ENCODE data around the gene GALK2. TPM values are rescaled to one million over a fixed set of nuclear protein-coding genes. Genes with fewer than 3 reads are reported as not detected.

Gene GALK2
- polyA plus RNA-seq, 4 donors: 26.2 to 55.5 (median 33.7) TPM

DNA sequence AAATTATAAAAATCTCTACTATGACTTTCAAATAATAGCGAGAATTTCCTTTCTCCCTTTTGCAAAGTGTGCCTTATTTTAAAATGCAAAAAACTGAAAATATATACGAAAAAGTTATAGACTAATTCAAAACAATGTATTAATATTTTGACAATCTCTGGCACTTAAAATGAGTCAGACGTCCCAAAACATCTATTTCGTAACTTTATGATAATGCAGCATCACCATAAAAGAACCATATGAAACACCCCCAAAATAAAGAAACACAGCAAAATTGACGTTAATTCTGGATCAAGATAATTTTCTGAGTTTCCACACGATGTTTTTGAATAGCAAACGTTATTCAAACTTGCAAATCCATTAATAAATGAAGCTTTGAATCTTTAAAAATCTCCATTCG, 15.7 kb upstream of the GALK2 start:
- DNase-seq: no peak
- Histone ChIP-seq H3K4me1 (ENCODE audit: control insufficient read depth in 3 of 3, insufficient read depth in 2 of 3, low read depth in 1 of 3, low read length in 2 of 3) (no peaks in the 10 kb centered on the region), H3K36me3 (ENCODE audit: control insufficient read depth in 3 of 3, insufficient read depth in 2 of 3, low read depth in 1 of 3, low read length in 3 of 3) (no peaks in the 10 kb centered on the region), H3K27me3 (ENCODE audit: control insufficient read depth in 3 of 3, insufficient read depth in 3 of 3, low read length in 3 of 3) (no peaks in the 10 kb centered on the region), H3K9me3 (ENCODE audit: control insufficient read depth in 2 of 2, insufficient read depth in 1 of 2, low read depth in 1 of 2, low read length in 1 of 2) (no peaks in the 10 kb centered on the region), H3K4me3 (ENCODE audit: low read depth in 1 of 3, low read length in 3 of 3) (peak overlapping the region in 2 of 3 donors; percentile 82 to 95), H3K27ac (ENCODE audit: low read depth in 1 of 3, low read length in 2 of 3) (peak overlapping the region in 1 of 3 donors; percentile 88)
- FAIRE-seq: no peak
- 8 to 16% (median 11%) methylated on average over 8 of the region's 8 CpGs for WGBS, 3 donors

DNA sequence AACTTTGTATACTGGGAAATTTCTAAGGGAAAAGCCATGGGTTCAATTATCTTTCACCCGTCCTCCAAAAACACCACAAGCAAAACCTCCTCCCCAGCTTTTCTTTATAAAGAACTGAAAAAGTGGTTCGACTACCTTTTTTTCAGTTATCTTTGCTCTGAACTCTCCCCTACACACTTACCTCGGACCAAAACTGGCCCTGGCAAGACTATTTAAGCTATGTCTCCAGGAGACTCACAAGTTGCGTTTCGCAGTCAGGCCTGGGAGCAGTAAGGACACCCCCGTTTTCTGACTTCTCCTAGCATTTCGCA, 15.3 kb upstream of the GALK2 start:
- no peaks in the 10 kb centered on the region for H3K4me1 ChIP-seq (ENCODE audit: control insufficient read depth in 3 of 3, insufficient read depth in 2 of 3, low read depth in 1 of 3, low read length in 2 of 3)
- no peaks in the 10 kb centered on the region for H3K27me3 ChIP-seq (ENCODE audit: control insufficient read depth in 3 of 3, insufficient read depth in 3 of 3, low read length in 3 of 3)
- 0 to 1% (median 0%) methylated on average over 7 of the region's 7 CpGs for WGBS, 3 donors
- peak overlapping the region; percentile 82 to 95 (median 86) for H3K4me3 ChIP-seq (ENCODE audit: low read depth in 1 of 3, low read length in 3 of 3)
- no peaks in the 10 kb centered on the region for H3K9me3 ChIP-seq (ENCODE audit: control insufficient read depth in 2 of 2, insufficient read depth in 1 of 2, low read depth in 1 of 2, low read length in 1 of 2)
- FAIRE-seq (no peak), DNase-seq (peak in 1 of 2 donors; percentile 3)
- no peaks in the 10 kb centered on the region for H3K36me3 ChIP-seq (ENCODE audit: control insufficient read depth in 3 of 3, insufficient read depth in 2 of 3, low read depth in 1 of 3, low read length in 3 of 3)
- H3K27ac ChIP-seq (ENCODE audit: low read depth in 1 of 3, low read length in 2 of 3): peak overlapping the region; percentile 75 to 88 (median 87)

DNA sequence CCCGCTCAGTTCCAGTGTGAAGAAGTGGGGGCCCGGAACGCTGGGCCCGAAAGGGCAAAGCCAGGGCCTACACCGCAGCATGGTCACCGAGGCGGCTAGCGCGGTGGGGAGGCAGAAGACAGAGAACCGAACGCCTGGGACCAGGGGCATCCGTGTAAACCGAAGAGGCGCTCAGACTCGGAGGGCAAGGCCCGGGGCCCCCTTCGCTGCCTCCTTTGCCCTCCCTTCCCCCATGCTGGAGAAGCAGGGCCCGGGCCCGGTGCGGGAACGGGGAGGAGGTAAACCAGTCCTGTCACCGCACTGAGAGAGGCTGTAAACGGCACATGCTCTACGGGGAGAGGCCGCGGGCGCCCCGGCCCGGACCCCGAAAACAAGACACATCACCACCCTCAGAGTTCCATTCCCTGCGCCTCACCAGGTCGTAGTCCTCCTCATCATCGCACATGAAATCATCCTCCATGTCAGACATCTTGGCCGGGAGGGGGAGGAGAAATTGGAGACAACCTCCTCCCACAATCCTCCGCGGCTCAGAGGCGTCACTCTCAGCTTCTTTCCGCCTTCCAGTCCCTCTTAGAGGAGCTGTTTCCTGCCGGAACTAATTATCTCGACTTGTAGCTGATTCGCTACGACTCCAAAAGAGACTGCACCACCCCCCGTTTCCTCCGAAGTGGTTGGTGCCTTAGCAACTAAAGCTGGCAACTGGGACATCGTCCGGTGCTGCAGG, 14.8 kb upstream of the GALK2 start, which contains the start of gene COPS2:
Gene COPS2 (minus strand): TSS at position 490 of the 724 bp plus-strand sequence. CDS start 21 bp downstream, at position 469.
- DNase-seq (peak; percentile 98 to 99), FAIRE-seq (no peak)
- H3K27me3 ChIP-seq (ENCODE audit: control insufficient read depth in 3 of 3, insufficient read depth in 3 of 3, low read length in 3 of 3): no peaks in the 10 kb centered on the region
- peak within 1 kb of the TSS; percentile 82 to 95 (median 86) for H3K4me3 ChIP-seq (ENCODE audit: low read depth in 1 of 3, low read length in 3 of 3)
- H3K9me3 ChIP-seq (ENCODE audit: control insufficient read depth in 2 of 2, insufficient read depth in 1 of 2, low read depth in 1 of 2, low read length in 1 of 2): no peaks in the 10 kb centered on the region
- H3K4me1 ChIP-seq (ENCODE audit: control insufficient read depth in 3 of 3, insufficient read depth in 2 of 3, low read depth in 1 of 3, low read length in 2 of 3): no peaks in the 10 kb centered on the region
- 0% methylated on average over 46 of the region's 46 CpGs for WGBS, 3 donors
- H3K27ac ChIP-seq (ENCODE audit: low read depth in 1 of 3, low read length in 2 of 3): peak within 1 kb of the TSS; percentile 81 to 88 (median 87)
- no peaks in the 10 kb centered on the region for H3K36me3 ChIP-seq (ENCODE audit: control insufficient read depth in 3 of 3, insufficient read depth in 2 of 3, low read depth in 1 of 3, low read length in 3 of 3)

DNA sequence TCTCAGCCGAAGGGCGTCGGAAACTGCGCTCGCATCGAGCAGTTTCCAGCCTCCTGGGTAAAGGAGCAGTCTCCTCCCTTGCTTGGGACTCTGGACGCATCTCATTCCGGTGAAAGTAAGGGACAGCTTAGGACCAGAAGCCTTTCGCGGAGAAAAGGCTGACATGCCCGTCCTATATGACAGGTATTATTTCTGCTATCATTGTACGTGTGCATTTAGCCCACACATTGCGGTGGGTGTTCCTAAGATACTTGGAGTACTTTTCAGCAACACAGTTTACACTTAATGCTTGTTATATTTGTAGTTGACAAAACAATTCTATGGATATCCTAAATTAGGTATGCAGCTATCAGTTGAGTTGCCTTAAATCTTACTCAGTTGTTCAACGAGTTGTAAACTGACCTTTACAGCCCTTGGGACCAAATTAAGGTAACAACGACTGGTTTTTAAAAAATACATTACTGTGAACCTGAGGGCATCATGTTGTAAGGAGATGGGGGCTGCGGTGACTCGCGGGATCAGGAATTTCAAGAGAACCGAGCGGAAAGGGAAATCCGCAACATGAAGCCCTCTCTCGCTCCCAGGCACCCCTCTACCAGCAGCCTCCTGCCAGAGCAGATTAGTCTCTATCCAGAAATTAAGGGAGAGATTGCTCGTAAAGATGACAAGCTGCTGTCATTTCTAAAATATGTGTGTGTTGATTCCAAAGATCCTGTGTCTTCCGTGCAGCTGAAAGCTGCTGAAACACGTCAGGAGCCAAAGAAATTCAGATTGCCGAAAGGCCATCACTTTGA, 14.0 kb upstream of the GALK2 start:
- H3K27ac ChIP-seq (ENCODE audit: low read depth in 1 of 3, low read length in 2 of 3): peak overlapping the region; percentile 81
- DNase-seq (peak in 1 of 2 donors; percentile 26), FAIRE-seq (no peak)
- H3K4me3 ChIP-seq (ENCODE audit: low read depth in 1 of 3, low read length in 3 of 3): peak overlapping the region; percentile 42 to 95 (median 82)
- H3K4me1 ChIP-seq (ENCODE audit: control insufficient read depth in 3 of 3, insufficient read depth in 2 of 3, low read depth in 1 of 3, low read length in 2 of 3): no peaks in the 10 kb centered on the region
- 0 to 1% (median 1%) methylated on average over 26 of the region's 26 CpGs for WGBS, 3 donors
- no peaks in the 10 kb centered on the region for H3K36me3 ChIP-seq (ENCODE audit: control insufficient read depth in 3 of 3, insufficient read depth in 2 of 3, low read depth in 1 of 3, low read length in 3 of 3)
- H3K27me3 ChIP-seq (ENCODE audit: control insufficient read depth in 3 of 3, insufficient read depth in 3 of 3, low read length in 3 of 3): no peaks in the 10 kb centered on the region
- H3K9me3 ChIP-seq (ENCODE audit: control insufficient read depth in 2 of 2, insufficient read depth in 1 of 2, low read depth in 1 of 2, low read length in 1 of 2): no peaks in the 10 kb centered on the region

DNA sequence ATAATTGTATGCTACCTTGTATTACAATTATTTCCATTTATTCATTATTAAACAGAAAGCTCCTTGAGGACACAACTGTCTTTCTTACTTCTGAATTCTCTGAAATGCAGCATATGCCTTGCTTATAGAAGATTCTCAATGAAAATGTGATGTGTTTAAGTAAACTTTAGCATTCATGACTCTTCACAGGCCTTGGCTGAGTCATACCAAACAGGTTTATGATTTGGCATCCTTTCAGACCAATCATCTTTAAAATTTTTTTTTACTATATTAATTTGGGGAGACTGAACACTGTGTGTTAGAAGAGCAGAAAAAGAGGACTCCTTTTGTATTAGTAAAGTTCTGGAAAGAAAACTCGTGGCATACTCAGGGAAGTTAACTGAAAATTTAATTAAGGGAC, 6.4 kb upstream of the GALK2 start:
- H3K4me3 ChIP-seq (ENCODE audit: low read depth in 1 of 3, low read length in 3 of 3): no peak overlapping the region
- no peaks in the 10 kb centered on the region for H3K4me1 ChIP-seq (ENCODE audit: control insufficient read depth in 3 of 3, insufficient read depth in 2 of 3, low read depth in 1 of 3, low read length in 2 of 3)
- H3K27ac ChIP-seq (ENCODE audit: low read depth in 1 of 3, low read length in 2 of 3): no peak overlapping the region
- H3K9me3 ChIP-seq (ENCODE audit: control insufficient read depth in 2 of 2, insufficient read depth in 1 of 2, low read depth in 1 of 2, low read length in 1 of 2): no peaks in the 10 kb centered on the region
- peaks cover 0 to 2% (median 2%) of the 10 kb centered on the region in 3 donors for H3K36me3 ChIP-seq (ENCODE audit: control insufficient read depth in 3 of 3, insufficient read depth in 2 of 3, low read depth in 1 of 3, low read length in 3 of 3)
- DNase-seq (no peak), FAIRE-seq (no peak)
- 85 to 89% (median 87%) methylated on average over 1 of the region's 1 CpG for WGBS, 3 donors
- H3K27me3 ChIP-seq (ENCODE audit: control insufficient read depth in 3 of 3, insufficient read depth in 3 of 3, low read length in 3 of 3): no peaks in the 10 kb centered on the region

DNA sequence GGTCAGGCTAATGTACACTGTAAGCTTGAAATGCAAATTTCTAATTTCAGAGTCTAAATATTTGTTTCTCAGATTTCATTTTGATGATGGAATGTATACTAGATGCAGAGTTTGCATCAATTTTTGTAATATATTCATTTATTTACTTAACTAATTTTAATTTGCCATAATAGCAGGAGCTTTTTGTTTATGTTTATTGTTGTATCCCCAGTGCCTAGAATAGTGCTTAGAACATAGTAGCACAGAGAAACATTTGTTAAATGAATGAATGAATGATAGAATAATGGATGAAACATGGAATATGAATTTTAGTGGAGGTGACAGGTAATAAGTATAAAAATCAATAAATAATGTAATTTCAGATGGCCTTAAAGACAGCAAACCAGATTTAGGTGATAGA, 5.2 kb upstream of the GALK2 start:
- Histone ChIP-seq H3K27me3 (ENCODE audit: control insufficient read depth in 3 of 3, insufficient read depth in 3 of 3, low read length in 3 of 3) (no peaks in the 10 kb centered on the region), H3K27ac (ENCODE audit: low read depth in 1 of 3, low read length in 2 of 3) (no peak overlapping the region), H3K9me3 (ENCODE audit: control insufficient read depth in 2 of 2, insufficient read depth in 1 of 2, low read depth in 1 of 2, low read length in 1 of 2) (no peaks in the 10 kb centered on the region), H3K36me3 (ENCODE audit: control insufficient read depth in 3 of 3, insufficient read depth in 2 of 3, low read depth in 1 of 3, low read length in 3 of 3) (peaks cover 0 to 2% (median 2%) of the 10 kb centered on the region in 3 donors), H3K4me3 (ENCODE audit: low read depth in 1 of 3, low read length in 3 of 3) (no peak overlapping the region), H3K4me1 (ENCODE audit: control insufficient read depth in 3 of 3, insufficient read depth in 2 of 3, low read depth in 1 of 3, low read length in 2 of 3) (peaks cover 0 to 6% (median 4%) of the 10 kb centered on the region in 3 donors)
- DNase-seq: no peak
- FAIRE-seq: no peak

DNA sequence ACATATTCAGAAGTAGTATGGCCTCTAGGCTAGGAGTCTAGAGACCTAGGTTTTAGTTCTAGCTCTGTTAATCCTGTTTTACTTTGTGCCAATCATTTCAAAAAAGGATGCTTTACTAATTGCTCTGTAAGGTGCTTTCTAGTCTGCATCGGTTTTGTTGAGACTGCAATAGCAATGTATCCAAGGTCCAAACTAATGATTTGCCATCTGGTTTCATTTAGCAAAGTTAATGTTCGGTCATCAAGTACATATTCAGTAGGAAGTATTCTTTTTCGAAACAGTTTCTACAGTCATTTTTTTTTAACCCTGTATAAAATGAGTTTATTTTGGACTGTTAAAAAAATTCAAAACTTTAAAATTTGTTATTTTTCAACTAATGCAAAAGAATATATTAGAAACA, 2.0 kb upstream of the GALK2 start:
- no peaks in the 10 kb centered on the region for H3K9me3 ChIP-seq (ENCODE audit: control insufficient read depth in 2 of 2, insufficient read depth in 1 of 2, low read depth in 1 of 2, low read length in 1 of 2)
- whole genome bisulfite sequencing, 3 donors: 59 to 82% (median 62%) methylated on average over 3 of the region's 3 CpGs
- H3K36me3 ChIP-seq (ENCODE audit: control insufficient read depth in 3 of 3, insufficient read depth in 2 of 3, low read depth in 1 of 3, low read length in 3 of 3): no peaks in the 10 kb centered on the region
- DNase-seq (peak in 1 of 2 donors; percentile 31), FAIRE-seq (no peak)
- H3K27me3 ChIP-seq (ENCODE audit: control insufficient read depth in 3 of 3, insufficient read depth in 3 of 3, low read length in 3 of 3): no peaks in the 10 kb centered on the region
- H3K4me1 ChIP-seq (ENCODE audit: control insufficient read depth in 3 of 3, insufficient read depth in 2 of 3, low read depth in 1 of 3, low read length in 2 of 3): peaks cover 0 to 9% (median 4%) of the 10 kb centered on the region in 3 donors
- no peak overlapping the region for H3K27ac ChIP-seq (ENCODE audit: low read depth in 1 of 3, low read length in 2 of 3)
- H3K4me3 ChIP-seq (ENCODE audit: low read depth in 1 of 3, low read length in 3 of 3): no peak overlapping the region

DNA sequence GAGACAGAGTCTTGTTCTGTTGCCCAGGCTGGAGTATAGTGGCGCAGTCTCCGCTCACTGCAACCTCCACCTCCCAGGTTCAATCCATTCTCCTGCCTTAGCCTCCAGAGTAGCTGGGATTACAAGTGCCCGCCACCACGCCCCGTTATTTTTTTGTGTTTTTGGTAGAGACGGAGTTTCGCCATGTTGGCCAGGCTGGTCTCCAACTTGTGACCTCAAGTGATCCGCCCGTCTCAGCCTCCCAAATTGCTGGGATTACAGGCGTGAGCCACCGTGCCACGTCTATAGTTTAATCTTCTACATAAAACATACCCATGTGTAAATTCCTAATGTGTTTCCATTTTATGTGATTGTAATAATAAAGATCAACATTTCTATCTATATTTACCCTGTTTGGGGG, 1.7 kb downstream of the GALK2 start:
- no peaks in the 10 kb centered on the region for H3K27me3 ChIP-seq (ENCODE audit: control insufficient read depth in 3 of 3, insufficient read depth in 3 of 3, low read length in 3 of 3)
- H3K36me3 ChIP-seq (ENCODE audit: control insufficient read depth in 3 of 3, insufficient read depth in 2 of 3, low read depth in 1 of 3, low read length in 3 of 3): peaks cover 0 to 3% (median 0%) of the 10 kb centered on the region in 3 donors
- FAIRE-seq (no peak), DNase-seq (no peak)
- no peak overlapping the region for H3K27ac ChIP-seq (ENCODE audit: low read depth in 1 of 3, low read length in 2 of 3)
- peaks cover 0 to 16% (median 4%) of the 10 kb centered on the region in 3 donors for H3K4me1 ChIP-seq (ENCODE audit: control insufficient read depth in 3 of 3, insufficient read depth in 2 of 3, low read depth in 1 of 3, low read length in 2 of 3)
- peak overlapping the region in 1 of 3 donors; percentile 15 for H3K4me3 ChIP-seq (ENCODE audit: low read depth in 1 of 3, low read length in 3 of 3)
- 96 to 100% (median 98%) methylated on average over 12 of the region's 12 CpGs for WGBS, 3 donors
- H3K9me3 ChIP-seq (ENCODE audit: control insufficient read depth in 2 of 2, insufficient read depth in 1 of 2, low read depth in 1 of 2, low read length in 1 of 2): no peaks in the 10 kb centered on the region

Measured in small intestine (tissue), 7 donors.